CD4-positive, CD25-positive, alpha-beta regulatory T cell (primary cell): ENCODE measurements around the gene ABHD17A. TPM values are rescaled to one million over a fixed set of nuclear protein-coding genes. Genes with fewer than 3 reads are reported as not detected.

ENCODE experiments used
- ATAC-seq, 2 donors: fragments of 150-1000 bp; cut with Tn5 transposase; one replicate each; pipeline ENCODE4 v1.10.0; 2021; ENCODE audit warnings: low read depth in 2 of 2, moderate number of reproducible peaks in 2 of 2, moderate library complexity in 1 of 2
- DNase-seq, 3 donors: peaks; one replicate each; pipeline versions ENCODE4 v3.0.0 to v3.0.0-alpha.2; 2012 to 2022; ENCODE audit warnings: mixed read lengths in 1 of 3
- H3K27ac ChIP-seq: one replicate; pipeline ENCODE4 v1.7.0; 2013; ENCODE audit warnings: mild to moderate bottlenecking, low read length; ENCODE audit not compliant: insufficient read depth, poor library complexity, severe bottlenecking
- H3K27me3 ChIP-seq: one replicate; pipeline ENCODE4 v1.7.0; 2013; ENCODE audit warnings: low read length; ENCODE audit not compliant: control insufficient read depth, insufficient read depth
- H3K36me3 ChIP-seq: one replicate; pipeline ENCODE4 v1.7.0; 2013; ENCODE audit warnings: mild to moderate bottlenecking, low read length, moderate library complexity; ENCODE audit not compliant: control insufficient read depth, insufficient read depth
- H3K4me1 ChIP-seq: 2 replicates; pipeline ENCODE4 v1.7.0; 2013; ENCODE audit warnings: mild to moderate bottlenecking, low read length; ENCODE audit not compliant: insufficient read depth, control insufficient read depth, poor library complexity, severe bottlenecking
- H3K4me3 ChIP-seq: one replicate; pipeline ENCODE4 v1.7.0; 2013; ENCODE audit warnings: low read depth, mild to moderate bottlenecking, low read length, moderate library complexity
- H3K9me3 ChIP-seq, 2 experiments: 1 replicate in 1 of 2; 2 replicates in 1 of 2; pipeline ENCODE4 v1.7.0; 2013; ENCODE audit warnings: low read length in 2 of 2, mild to moderate bottlenecking in 1 of 2, moderate library complexity in 1 of 2; ENCODE audit not compliant: control insufficient read depth in 2 of 2
- H3K27ac Mint-ChIP-seq, 3 donors: one replicate each; pipeline ENCODE4 v1.8.0; 2020 to 2022; ENCODE audit warnings: mild to moderate bottlenecking in 3 of 3, mixed read lengths in 3 of 3, moderate library complexity in 2 of 3
- H3K27me3 Mint-ChIP-seq: one replicate; pipeline ENCODE4 v1.8.0; 2022; ENCODE audit warnings: mild to moderate bottlenecking, mixed read lengths
- H3K36me3 Mint-ChIP-seq: one replicate; pipeline ENCODE4 v1.8.0; 2020; ENCODE audit warnings: mixed read lengths
- H3K4me1 Mint-ChIP-seq, 4 donors: one replicate each; pipeline ENCODE4 v1.8.0; 2020 to 2022; ENCODE audit warnings: mixed read lengths in 4 of 4, mild to moderate bottlenecking in 1 of 4
- H3K4me3 Mint-ChIP-seq, 4 donors: one replicate each; pipeline ENCODE4 v1.8.0; 2020 to 2022; ENCODE audit warnings: mild to moderate bottlenecking in 4 of 4, mixed read lengths in 4 of 4, moderate library complexity in 3 of 4
- H3K9me3 Mint-ChIP-seq, 7 donors: one replicate each; pipeline ENCODE4 v1.8.0; 2020 to 2022; ENCODE audit warnings: mixed read lengths in 7 of 7, mild to moderate bottlenecking in 3 of 7, moderate library complexity in 2 of 7
- polyA plus RNA-seq, 4 donors: library from polyadenylated mRNA; unstranded; fragments of 300-500 nt; fragmentation: Illumina TruSeq; gene quantifications; one replicate each; pipeline ENCODE4 v1.2.3, GENCODE V29; 2021
- total RNA-seq: library from RNA; stranded (reverse); gene quantifications from one replicate; pipeline ENCODE4 v1.2.3, GENCODE V29; 2022

Gene ABHD17A
- total and polyA plus RNA-seq, 5 donors from 2014 or later, result 139 to 202 (median 152) TPM

- no peaks in the 10 kb centered on the region for H3K9me3 ChIP-seq
- ATAC-seq, result no peak
- peak overlapping the region; percentile 82 for H3K27ac ChIP-seq
- peak overlapping the region; percentile 56 to 98 (median 96) for H3K27ac Mint-ChIP-seq
- H3K27me3 ChIP-seq, result no peaks in the 10 kb centered on the region
- H3K4me3 Mint-ChIP-seq, result peak overlapping the region; percentile 95 to 99 (median 96)
- peak overlapping the region; percentile 44 for H3K4me3 ChIP-seq
- peaks cover 69% of the 10 kb centered on the region for H3K4me1 ChIP-seq
- no peaks in the 10 kb centered on the region for H3K27me3 Mint-ChIP-seq
- no peak for DNase-seq
- no peaks in the 10 kb centered on the region for H3K9me3 Mint-ChIP-seq
- H3K4me1 Mint-ChIP-seq, result peaks cover 0 to 43% (median 15%) of the 10 kb centered on the region in 4 donors
- no peaks in the 10 kb centered on the region for H3K36me3 Mint-ChIP-seq
- no peaks in the 10 kb centered on the region for H3K36me3 ChIP-seq
Measured at GRCh38 chr19:1861599-1862031, 23.7 kb downstream of the ABHD17A start.

- Mint-ChIP-seq H3K4me1 (peaks cover 0 to 46% (median 15%) of the 10 kb centered on the region in 4 donors), H3K9me3 (no peaks in the 10 kb centered on the region), H3K4me3 (peak overlapping the region; percentile 95 to 99 (median 96)), H3K27ac (peak overlapping the region; percentile 55 to 96 (median 77)), H3K36me3 (no peaks in the 10 kb centered on the region), H3K27me3 (no peaks in the 10 kb centered on the region)
- Histone ChIP-seq H3K27me3 (no peaks in the 10 kb centered on the region), H3K27ac (peak overlapping the region; percentile 82), H3K9me3 (no peaks in the 10 kb centered on the region), H3K36me3 (no peaks in the 10 kb centered on the region), H3K4me1 (peaks cover 75% of the 10 kb centered on the region), H3K4me3 (no peak overlapping the region)
- ATAC-seq, result no peak
- DNase-seq, result no peak
Measured at GRCh38 chr19:1860821-1861598, 24.3 kb downstream of the ABHD17A start.

- peaks cover 0 to 49% (median 15%) of the 10 kb centered on the region in 4 donors for H3K4me1 Mint-ChIP-seq
Measured at GRCh38 chr19:1860042-1860775, 25.1 kb downstream of the ABHD17A start.

GRCh38 chr19:1859331-1859781 lies 25.9 kb downstream of the ABHD17A start:
- peak overlapping the region; percentile 38 to 84 (median 73) for H3K27ac Mint-ChIP-seq
- peaks cover 0 to 58% (median 20%) of the 10 kb centered on the region in 4 donors for H3K4me1 Mint-ChIP-seq
- H3K4me3 Mint-ChIP-seq, result peak overlapping the region; percentile 43 to 72 (median 56)

More at GRCh38 chr19:1860042-1860775, 25.1 kb downstream of the ABHD17A start:
- ATAC-seq, result no peak
- Mint-ChIP-seq H3K36me3 (no peaks in the 10 kb centered on the region), H3K4me3 (peak overlapping the region in 3 of 4 donors; percentile 43 to 74 (median 59)), H3K9me3 (no peaks in the 10 kb centered on the region), H3K27me3 (no peaks in the 10 kb centered on the region), H3K27ac (peak overlapping the region in 2 of 3 donors; percentile 26 to 71)
- H3K36me3 ChIP-seq, result no peaks in the 10 kb centered on the region
- H3K27ac ChIP-seq, result peak overlapping the region; percentile 81
- H3K4me3 ChIP-seq, result no peak overlapping the region
- peak; percentile 45 to 62 (median 58) for DNase-seq
- no peaks in the 10 kb centered on the region for H3K27me3 ChIP-seq
- H3K4me1 ChIP-seq, result peaks cover 80% of the 10 kb centered on the region
- H3K9me3 ChIP-seq, result no peaks in the 10 kb centered on the region

GRCh38 chr19:1858412-1859081 lies 26.7 kb downstream of the ABHD17A start:
- H3K27me3 Mint-ChIP-seq, result no peaks in the 10 kb centered on the region
- H3K9me3 ChIP-seq, result no peaks in the 10 kb centered on the region
- H3K4me1 Mint-ChIP-seq, result peaks cover 0 to 58% (median 21%) of the 10 kb centered on the region in 4 donors
- peaks cover under 1% of the 10 kb centered on the region for H3K36me3 Mint-ChIP-seq
- peaks cover 87% of the 10 kb centered on the region for H3K4me1 ChIP-seq
- H3K9me3 Mint-ChIP-seq, result no peaks in the 10 kb centered on the region
- ATAC-seq (no peak), DNase-seq (no peak)
- peak overlapping the region; percentile 81 for H3K27ac ChIP-seq
- H3K27me3 ChIP-seq, result no peaks in the 10 kb centered on the region
- H3K4me3 ChIP-seq, result no peak overlapping the region
- peak overlapping the region; percentile 38 to 73 (median 43) for H3K27ac Mint-ChIP-seq
- no peaks in the 10 kb centered on the region for H3K36me3 ChIP-seq
- peak overlapping the region; percentile 59 to 88 (median 69) for H3K4me3 Mint-ChIP-seq

More at GRCh38 chr19:1859331-1859781, 25.9 kb downstream of the ABHD17A start:
- Histone ChIP-seq H3K4me1 (peaks cover 80% of the 10 kb centered on the region), H3K36me3 (no peaks in the 10 kb centered on the region), H3K9me3 (no peaks in the 10 kb centered on the region), H3K27ac (peak overlapping the region; percentile 81), H3K4me3 (no peak overlapping the region), H3K27me3 (no peaks in the 10 kb centered on the region)
- Mint-ChIP-seq H3K9me3 (no peaks in the 10 kb centered on the region), H3K36me3 (no peaks in the 10 kb centered on the region), H3K27me3 (no peaks in the 10 kb centered on the region)
- ATAC-seq (no peak), DNase-seq (no peak)

- no peak for ATAC-seq
- H3K27me3 ChIP-seq, result no peaks in the 10 kb centered on the region
- H3K9me3 ChIP-seq, result no peaks in the 10 kb centered on the region
- H3K27ac Mint-ChIP-seq, result peak overlapping the region; percentile 38 to 79 (median 75)
- peak overlapping the region; percentile 81 for H3K27ac ChIP-seq
- H3K27me3 Mint-ChIP-seq, result no peaks in the 10 kb centered on the region
- H3K4me3 ChIP-seq, result no peak overlapping the region
- H3K9me3 Mint-ChIP-seq, result no peaks in the 10 kb centered on the region
- H3K4me3 Mint-ChIP-seq, result peak overlapping the region; percentile 59 to 88 (median 79)
- no peak for DNase-seq
- H3K36me3 Mint-ChIP-seq, result peaks cover 3% of the 10 kb centered on the region
- H3K4me1 Mint-ChIP-seq, result peaks cover 0 to 64% (median 25%) of the 10 kb centered on the region in 4 donors
- no peaks in the 10 kb centered on the region for H3K36me3 ChIP-seq
- peaks cover 95% of the 10 kb centered on the region for H3K4me1 ChIP-seq
Measured at GRCh38 chr19:1857648-1858326, 27.5 kb downstream of the ABHD17A start.
